Uterus (tissue), 4 donors: ENCODE measurements around the gene EVI2B. TPM values are rescaled to one million over a fixed set of nuclear protein-coding genes. Genes with fewer than 3 reads are reported as not detected.

ENCODE experiments used
- DNase-seq, 2 donors: peaks; one replicate each; pipeline ENCODE4 v3.0.0-alpha.2; 2019 to 2020
- H3K27ac ChIP-seq, 2 donors: fragments of 200-600 bp; sonication (generic); 1 replicate in 1 of 2; 2 replicates in 1 of 2; pipeline ENCODE4 v1.5.1; 2016 to 2018
- H3K27me3 ChIP-seq, 2 donors: fragments of 200-600 bp; sonication (generic); one replicate each; pipeline ENCODE4 v1.5.1; 2018 to 2019; ENCODE audit warnings: control low read depth in 1 of 2
- H3K36me3 ChIP-seq, 2 donors: fragments of 200-600 bp; sonication (generic); one replicate each; pipeline ENCODE4 v1.5.1; 2019; ENCODE audit warnings: control low read depth in 1 of 2
- H3K4me1 ChIP-seq, 2 donors: fragments of 200-600 bp; sonication (generic); one replicate each; pipeline ENCODE4 v1.5.1; 2018 to 2019; ENCODE audit warnings: control low read depth in 1 of 2
- H3K4me3 ChIP-seq, 2 donors: fragments of 200-600 bp; sonication (generic); 1 replicate in 1 of 2; 2 replicates in 1 of 2; pipeline ENCODE4 v1.5.1; 2018 to 2019; ENCODE audit warnings: mild to moderate bottlenecking in 1 of 2
- H3K9me3 ChIP-seq, 2 donors: fragments of 200-600 bp; sonication (generic); one replicate each; pipeline ENCODE4 v1.5.1; 2019; ENCODE audit warnings: control low read depth in 1 of 2
- POLR2A ChIP-seq, 2 donors: fragments of 450-650 bp; IDR thresholded peaks; one replicate each; pipeline ENCODE4 v1.6.1; 2016; ENCODE audit warnings: antibody characterized with exemption in 2 of 2, mild to moderate bottlenecking in 1 of 2, moderate library complexity in 1 of 2
- intact Hi-C: fragments of 100-400 bp; cut with DNase I; formaldehyde crosslinking; loops from one replicate; pipeline ENCODE4 v1.15.1; 2023; ENCODE audit warnings: low total_unique reads
- total RNA-seq, 4 donors: library from RNA; depleted of rRNA in 3 of 4; stranded (reverse); fragments of >200 nt in 3 of 4; gene quantifications; one replicate each; pipeline versions ENCODE4 v1.1.0 to v1.2.4, GENCODE V29; 2014 to 2023
- TF ChIP-seq, protein P1 (sequence below), 4 experiments: fragments of 200-600 bp in 2 of 4; fragments of 450-650 bp in 2 of 4; sonication (generic) in 2 of 4; IDR thresholded peaks; one replicate each; pipeline ENCODE4 v1.5.1; 2016 to 2019; ENCODE audit warnings: antibody characterized with exemption in 4 of 4, mild to moderate bottlenecking in 2 of 4, moderate library complexity in 1 of 4
- donor health status: DM: yes; HTN: yes; CAD: no.

Gene EVI2B
- total RNA-seq, 4 donors from 2014 or later: 0.76 to 9.1 (median 2.9) TPM

DNA sequence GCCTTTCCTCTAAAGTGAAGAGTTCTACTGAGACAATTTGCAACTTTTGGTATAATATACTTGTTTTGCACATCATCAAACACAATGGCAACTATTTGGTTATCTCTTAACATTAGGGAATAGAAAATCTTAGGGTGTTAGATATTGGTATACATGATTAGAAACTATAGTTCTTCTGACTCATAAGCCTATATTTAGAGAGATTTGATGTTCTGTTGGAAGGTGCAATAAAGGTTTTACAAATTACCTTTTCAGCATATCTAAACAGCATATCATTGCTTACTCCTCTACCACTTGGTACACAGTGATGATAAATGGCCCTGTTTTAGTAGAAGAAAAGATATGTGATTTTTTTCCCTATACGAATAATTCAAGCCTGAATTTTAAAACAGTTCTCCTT lies 6.2 kb downstream of the EVI2B start:
- Histone ChIP-seq H3K36me3 (no peaks in the 10 kb centered on the region), H3K27ac (no peak overlapping the region), H3K4me3 (no peak overlapping the region), H3K9me3 (no peaks in the 10 kb centered on the region), H3K4me1 (no peaks in the 10 kb centered on the region), H3K27me3 (no peaks in the 10 kb centered on the region)
- intact Hi-C loops: no loop called here
- TF ChIP-seq POLR2A (IDR thresholded peaks at IDR 0.05): no peak
- TF ChIP-seq, protein P1, sequence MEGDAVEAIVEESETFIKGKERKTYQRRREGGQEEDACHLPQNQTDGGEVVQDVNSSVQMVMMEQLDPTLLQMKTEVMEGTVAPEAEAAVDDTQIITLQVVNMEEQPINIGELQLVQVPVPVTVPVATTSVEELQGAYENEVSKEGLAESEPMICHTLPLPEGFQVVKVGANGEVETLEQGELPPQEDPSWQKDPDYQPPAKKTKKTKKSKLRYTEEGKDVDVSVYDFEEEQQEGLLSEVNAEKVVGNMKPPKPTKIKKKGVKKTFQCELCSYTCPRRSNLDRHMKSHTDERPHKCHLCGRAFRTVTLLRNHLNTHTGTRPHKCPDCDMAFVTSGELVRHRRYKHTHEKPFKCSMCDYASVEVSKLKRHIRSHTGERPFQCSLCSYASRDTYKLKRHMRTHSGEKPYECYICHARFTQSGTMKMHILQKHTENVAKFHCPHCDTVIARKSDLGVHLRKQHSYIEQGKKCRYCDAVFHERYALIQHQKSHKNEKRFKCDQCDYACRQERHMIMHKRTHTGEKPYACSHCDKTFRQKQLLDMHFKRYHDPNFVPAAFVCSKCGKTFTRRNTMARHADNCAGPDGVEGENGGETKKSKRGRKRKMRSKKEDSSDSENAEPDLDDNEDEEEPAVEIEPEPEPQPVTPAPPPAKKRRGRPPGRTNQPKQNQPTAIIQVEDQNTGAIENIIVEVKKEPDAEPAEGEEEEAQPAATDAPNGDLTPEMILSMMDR (IDR thresholded peaks at IDR 0.05): no peak
- no peak for DNase-seq

DNA sequence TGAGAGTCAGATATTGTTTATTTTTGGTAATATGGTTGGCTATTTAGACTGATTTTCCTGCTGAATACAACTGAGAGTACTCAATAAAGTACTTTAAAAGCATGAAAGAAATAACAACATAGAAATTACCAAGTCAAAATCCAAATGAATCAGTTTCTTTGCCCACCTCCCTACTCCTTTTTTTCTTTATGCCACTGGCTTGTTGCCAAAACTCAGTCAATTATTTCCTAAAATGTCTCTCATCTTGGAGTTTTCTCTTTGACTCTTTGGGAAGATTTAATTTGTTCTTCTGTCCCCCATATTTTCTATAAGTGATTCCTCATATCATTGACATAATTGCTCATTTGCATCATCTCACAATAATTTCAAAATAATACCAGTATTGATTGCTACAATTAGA lies 14.2 kb downstream of the EVI2B start:
- H3K36me3 ChIP-seq: no peaks in the 10 kb centered on the region
- H3K4me1 ChIP-seq: no peaks in the 10 kb centered on the region
- no peak for DNase-seq
- H3K27me3 ChIP-seq: no peaks in the 10 kb centered on the region
- no peaks in the 10 kb centered on the region for H3K9me3 ChIP-seq
- no peak overlapping the region for H3K4me3 ChIP-seq
- intact Hi-C loops: no loop called here
- no peak overlapping the region for H3K27ac ChIP-seq
- no peak for TF ChIP-seq POLR2A (IDR thresholded peaks at IDR 0.05)
- TF ChIP-seq, protein P1 (IDR thresholded peaks at IDR 0.05): no peak

DNA sequence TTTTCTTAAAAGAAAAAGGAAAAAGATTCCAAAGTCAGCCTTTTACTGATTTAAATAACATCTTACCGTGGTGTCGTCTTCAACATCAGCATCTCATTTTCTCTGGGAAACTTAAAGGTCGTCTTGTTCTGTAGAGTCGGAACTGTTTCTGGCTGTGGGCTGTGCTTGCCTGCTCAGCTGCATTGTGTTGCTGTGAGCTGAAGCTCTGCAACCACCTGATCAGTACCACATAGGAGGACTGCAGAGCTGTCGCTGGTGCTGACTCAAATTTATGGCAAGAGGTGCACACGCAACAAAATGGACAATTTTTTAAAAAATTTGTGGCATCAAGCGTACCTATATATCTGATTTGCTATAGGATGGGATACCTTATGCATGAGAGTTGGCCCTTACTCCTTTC lies 16.8 kb downstream of the EVI2B start, which contains the start of gene OMG:
OMG (minus strand) TSS at position 150 of the 400 bp plus-strand sequence. CDS start 908 bp downstream, outside the sequence.
- intact Hi-C loops: no loop called here
- no peak within 1 kb of the TSS for H3K4me3 ChIP-seq
- TF ChIP-seq, protein P1 (IDR thresholded peaks at IDR 0.05): no peak
- no peak for TF ChIP-seq POLR2A (IDR thresholded peaks at IDR 0.05)
- DNase-seq: no peak
- H3K27ac ChIP-seq: no peak within 1 kb of the TSS
- H3K9me3 ChIP-seq: no peaks in the 10 kb centered on the region
- H3K36me3 ChIP-seq: no peaks in the 10 kb centered on the region
- H3K27me3 ChIP-seq: no peaks in the 10 kb centered on the region
- H3K4me1 ChIP-seq: no peaks in the 10 kb centered on the region

DNA sequence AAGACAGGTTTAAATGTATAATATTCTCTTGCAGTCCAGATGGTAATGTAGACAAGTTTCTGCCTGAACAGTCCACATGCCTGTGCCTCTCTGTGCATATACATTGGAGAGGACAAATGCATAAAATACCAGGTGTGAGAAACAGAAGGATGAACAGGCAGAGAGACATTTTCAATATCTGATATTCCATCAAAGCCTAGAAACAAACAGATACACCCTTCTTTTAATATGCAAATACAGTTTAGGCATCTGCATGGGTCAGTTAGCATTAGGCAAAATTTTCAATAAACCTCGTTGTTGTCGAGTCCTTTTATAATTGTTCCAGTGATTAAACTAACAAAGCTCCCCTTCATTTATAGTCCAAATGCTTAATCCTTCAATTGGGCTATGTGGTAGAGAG lies 17.7 kb downstream of the EVI2B start:
- Histone ChIP-seq H3K27ac (no peak overlapping the region), H3K4me1 (no peaks in the 10 kb centered on the region), H3K36me3 (no peaks in the 10 kb centered on the region), H3K9me3 (no peaks in the 10 kb centered on the region), H3K27me3 (no peaks in the 10 kb centered on the region), H3K4me3 (no peak overlapping the region)
- TF ChIP-seq, protein P1 (IDR thresholded peaks at IDR 0.05): no peak
- TF ChIP-seq POLR2A (IDR thresholded peaks at IDR 0.05): no peak
- intact Hi-C loops: no loop called here
- no peak for DNase-seq

DNA sequence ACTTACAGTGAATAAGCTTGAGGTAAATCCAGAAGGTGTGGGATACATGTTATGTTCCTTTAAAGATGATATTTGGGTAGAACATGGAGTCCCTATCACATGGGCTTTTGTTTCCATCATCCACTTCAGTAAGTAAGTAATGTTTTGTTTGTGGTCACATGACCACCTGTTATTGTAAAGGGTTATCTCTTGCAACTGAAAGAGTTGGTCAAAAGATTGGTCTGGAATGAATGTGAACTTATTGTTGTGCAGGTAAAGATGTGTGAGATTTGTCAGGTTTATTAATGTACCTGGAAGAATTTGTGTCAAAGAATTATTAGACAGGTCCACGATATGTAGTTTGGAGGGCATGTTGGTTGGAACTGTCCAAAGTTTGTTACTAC lies 18.4 kb downstream of the EVI2B start:
- Histone ChIP-seq H3K27ac (no peak overlapping the region), H3K4me1 (no peaks in the 10 kb centered on the region), H3K4me3 (no peak overlapping the region), H3K27me3 (no peaks in the 10 kb centered on the region), H3K36me3 (no peaks in the 10 kb centered on the region), H3K9me3 (no peaks in the 10 kb centered on the region)
- no peak for DNase-seq
- intact Hi-C loops: no loop called here
- no peak for TF ChIP-seq POLR2A (IDR thresholded peaks at IDR 0.05)
- TF ChIP-seq, protein P1 (IDR thresholded peaks at IDR 0.05): no peak
